GM12874 (cell line): Measurements from ENCODE around the gene DEGS2.

Source experiments
- CTCF ChIP-seq: IDR thresholded peaks from 2 replicates; pipeline ENCODE4 v1.5.1; 2011; ENCODE audit warnings: low read depth, mild to moderate bottlenecking, control low read depth, low read length, moderate library complexity; ENCODE audit not compliant: insufficient read depth

DEGS2 gene

GRCh38 chr14:100114109-100114765 lies 45.2 kb downstream of the DEGS2 start:
- no peak for TF ChIP-seq CTCF

GRCh38 chr14:100111931-100112704 lies 47.3 kb downstream of the DEGS2 start:
- no peak for TF ChIP-seq CTCF

GRCh38 chr14:100110816-100111215 lies 48.6 kb downstream of the DEGS2 start:
- no peak for TF ChIP-seq CTCF

GRCh38 chr14:100109594-100109955 lies 49.9 kb downstream of the DEGS2 start:
- TF ChIP-seq CTCF, result no peak

GRCh38 chr14:100108840-100109593 lies 50.4 kb downstream of the DEGS2 start:
- TF ChIP-seq CTCF, result no peak

- peak; percentile 91 for TF ChIP-seq CTCF
These were observed 51.2 kb downstream of the DEGS2 start for GRCh38 chr14:100108042-100108825.
